GM10266 (cell line): ENCODE measurements around the gene TMEM229B.

Experiments used
- DNase-seq: peaks from one replicate; pipeline ENCODE4 v3.0.0; 2012; ENCODE audit errors: extremely low spot score
- CTCF ChIP-seq: IDR thresholded peaks from 2 replicates; pipeline ENCODE4 v1.5.1; 2012; ENCODE audit warnings: mild to moderate bottlenecking, low read depth; ENCODE audit not compliant: control insufficient read depth, insufficient read depth; ENCODE audit errors: missing control alignments

TMEM229B gene

GRCh38 chr14:67529947-67530935 lies 41.7 kb upstream of the TMEM229B start:
- no peak for DNase-seq
- TF ChIP-seq CTCF = no peak

- TF ChIP-seq CTCF = no peak
- DNase-seq = no peak
Measured at GRCh38 chr14:67528276-67528675, 39.8 kb upstream of the TMEM229B start.

- no peak for TF ChIP-seq CTCF
- no peak for DNase-seq
Measured at GRCh38 chr14:67527756-67528155, 39.2 kb upstream of the TMEM229B start.

GRCh38 chr14:67526676-67527459 lies 38.3 kb upstream of the TMEM229B start:
- TF ChIP-seq CTCF = peak; percentile 59
- DNase-seq = peak; percentile 66

- no peak for DNase-seq
- no peak for TF ChIP-seq CTCF
Measured at GRCh38 chr14:67526181-67526580, 37.7 kb upstream of the TMEM229B start.

GRCh38 chr14:67525389-67525788 lies 36.9 kb upstream of the TMEM229B start:
- no peak for TF ChIP-seq CTCF
- DNase-seq = no peak

GRCh38 chr14:67524634-67524963 lies 36.1 kb upstream of the TMEM229B start:
- no peak for DNase-seq

More at GRCh38 chr14:67524634-67524963, 36.1 kb upstream of the TMEM229B start:
- no peak for TF ChIP-seq CTCF
